DND-41 (cell line): ENCODE measurements around the gene RWDD1.
"Not testable (repeated sequence)": the region's sequence is repeated elsewhere in the genome, so short reads cannot be mapped to it uniquely, and the experiment has no call there.

Source experiments
- ATAC-seq: fragments of 200-7000 bp; cut with Tn5 transposase; 3 replicates; pipeline ENCODE4 v1.9.1; 2021; ENCODE audit warnings: low read depth; ENCODE audit not compliant: insufficient read depth
- DNase-seq: peaks from one replicate; pipeline ENCODE4 v3.0.0-alpha.2; 2020
- H2AFZ ChIP-seq: 2 replicates; pipeline ENCODE4 v1.6.0; 2012; ENCODE audit warnings: low read depth, low read length
- H3K27ac ChIP-seq: 2 replicates; pipeline ENCODE4 v1.5.1; 2012; ENCODE audit warnings: low read length, inconsistent platforms
- H3K27me3 ChIP-seq: fragments of 200-600 bp; sonication (generic); 2 replicates; pipeline ENCODE4 v1.6.0; 2012; ENCODE audit warnings: low read length, mild to moderate bottlenecking, inconsistent platforms; ENCODE audit not compliant: insufficient read depth, poor library complexity
- H3K36me3 ChIP-seq: 2 replicates; pipeline ENCODE4 v1.5.1; 2012; ENCODE audit warnings: low read length, inconsistent platforms; ENCODE audit not compliant: insufficient read depth
- H3K4me1 ChIP-seq: 2 replicates; pipeline ENCODE4 v1.5.1; 2012; ENCODE audit warnings: mild to moderate bottlenecking, low read length; ENCODE audit not compliant: insufficient read depth
- H3K4me2 ChIP-seq: 2 replicates; pipeline ENCODE4 v1.6.0; 2012; ENCODE audit warnings: mild to moderate bottlenecking, moderate library complexity, low read length, inconsistent platforms; ENCODE audit not compliant: insufficient read depth
- H3K4me3 ChIP-seq, 2 experiments: fragments of 200-600 bp in 1 of 2; shearing (Covaris generic) in 1 of 2; 2 replicates each; pipeline ENCODE4 v1.5.1; 2012 to 2016; ENCODE audit warnings: inconsistent platforms in 2 of 2, low read length in 2 of 2, mild to moderate bottlenecking in 2 of 2, low read depth in 1 of 2, moderate library complexity in 1 of 2
- H3K79me2 ChIP-seq: 2 replicates; pipeline ENCODE4 v1.6.0; 2012; ENCODE audit warnings: low read length, inconsistent platforms; ENCODE audit not compliant: insufficient read depth
- H3K9ac ChIP-seq: 2 replicates; pipeline ENCODE4 v1.6.0; 2012; ENCODE audit warnings: low read depth, mild to moderate bottlenecking, inconsistent platforms, low read length, moderate library complexity
- H3K9me3 ChIP-seq: 2 replicates; pipeline ENCODE4 v1.5.1; 2012; ENCODE audit warnings: low read length, moderate library complexity, mild to moderate bottlenecking, inconsistent platforms; ENCODE audit not compliant: insufficient read depth, severe bottlenecking
- H4K20me1 ChIP-seq: 2 replicates; pipeline ENCODE4 v1.6.0; 2012; ENCODE audit warnings: low read length; ENCODE audit not compliant: insufficient read depth
- EZH2 ChIP-seq: IDR thresholded peaks from 3 replicates; pipeline ENCODE4 v1.6.1; 2012; ENCODE audit warnings: borderline replicate concordance, low read depth, mild to moderate bottlenecking, moderate library complexity, low read length, inconsistent platforms; ENCODE audit not compliant: severe bottlenecking
- TF ChIP-seq, protein P1 (sequence below): IDR thresholded peaks from 2 replicates; pipeline ENCODE4 v1.5.1; 2012; ENCODE audit warnings: borderline replicate concordance, low read length, moderate library complexity, mild to moderate bottlenecking; ENCODE audit not compliant: poor library complexity, severe bottlenecking; ENCODE audit errors: extremely low read depth

RWDD1 gene

GRCh38 chr6:116586276-116586675 lies 15.0 kb downstream of the RWDD1 start:
- TF ChIP-seq, protein P1, sequence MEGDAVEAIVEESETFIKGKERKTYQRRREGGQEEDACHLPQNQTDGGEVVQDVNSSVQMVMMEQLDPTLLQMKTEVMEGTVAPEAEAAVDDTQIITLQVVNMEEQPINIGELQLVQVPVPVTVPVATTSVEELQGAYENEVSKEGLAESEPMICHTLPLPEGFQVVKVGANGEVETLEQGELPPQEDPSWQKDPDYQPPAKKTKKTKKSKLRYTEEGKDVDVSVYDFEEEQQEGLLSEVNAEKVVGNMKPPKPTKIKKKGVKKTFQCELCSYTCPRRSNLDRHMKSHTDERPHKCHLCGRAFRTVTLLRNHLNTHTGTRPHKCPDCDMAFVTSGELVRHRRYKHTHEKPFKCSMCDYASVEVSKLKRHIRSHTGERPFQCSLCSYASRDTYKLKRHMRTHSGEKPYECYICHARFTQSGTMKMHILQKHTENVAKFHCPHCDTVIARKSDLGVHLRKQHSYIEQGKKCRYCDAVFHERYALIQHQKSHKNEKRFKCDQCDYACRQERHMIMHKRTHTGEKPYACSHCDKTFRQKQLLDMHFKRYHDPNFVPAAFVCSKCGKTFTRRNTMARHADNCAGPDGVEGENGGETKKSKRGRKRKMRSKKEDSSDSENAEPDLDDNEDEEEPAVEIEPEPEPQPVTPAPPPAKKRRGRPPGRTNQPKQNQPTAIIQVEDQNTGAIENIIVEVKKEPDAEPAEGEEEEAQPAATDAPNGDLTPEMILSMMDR = no peak
- TF ChIP-seq EZH2 = no peak
- Histone ChIP-seq H4K20me1 (no peaks in the 10 kb centered on the region; the same call in 1 of the 2 replicates), H3K27me3 (no peaks in the 10 kb centered on the region), H3K9me3 (no peaks in the 10 kb centered on the region), H2AFZ (no peak overlapping the region), H3K4me3 (no peak overlapping the region), H3K36me3 (peaks cover 86% of the 10 kb centered on the region), H3K4me1 (no peaks in the 10 kb centered on the region), H3K9ac (no peak overlapping the region), H3K27ac (no peak overlapping the region), H3K79me2 (peaks cover 14% of the 10 kb centered on the region), H3K4me2 (no peak overlapping the region)
- no peak for ATAC-seq
- no peak for DNase-seq

DNA sequence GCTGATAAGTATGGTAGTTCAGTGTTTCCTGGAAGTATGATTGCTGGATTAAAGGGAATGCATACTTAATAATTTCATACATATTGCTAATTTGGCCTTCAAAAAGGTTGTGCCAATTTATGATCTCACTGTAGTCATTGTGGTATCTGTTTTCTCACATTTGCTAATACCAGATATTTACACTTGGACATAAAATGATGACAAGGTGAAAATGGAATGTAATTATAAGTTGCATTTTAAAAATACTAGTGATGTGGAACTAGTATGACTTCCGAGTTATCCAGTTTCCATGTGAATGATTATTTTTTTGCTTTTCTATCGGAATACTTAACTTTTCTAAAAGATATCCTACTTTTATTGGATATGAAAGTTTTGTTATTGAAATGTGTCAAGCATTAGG lies 15.4 kb downstream of the RWDD1 start:
- H3K79me2 ChIP-seq = peaks cover 10% of the 10 kb centered on the region
- no peak overlapping the region for H3K4me2 ChIP-seq
- no peak for TF ChIP-seq EZH2
- TF ChIP-seq, protein P1 = no peak
- H3K9ac ChIP-seq = no peak overlapping the region
- no peak for DNase-seq
- H3K27me3 ChIP-seq = no peaks in the 10 kb centered on the region
- H3K27ac ChIP-seq = no peak overlapping the region
- no peak overlapping the region for H2AFZ ChIP-seq
- H3K4me3 ChIP-seq = no peak overlapping the region
- no peaks in the 10 kb centered on the region for H3K9me3 ChIP-seq
- no peaks in the 10 kb centered on the region; the same call in 1 of the 2 replicates for H4K20me1 ChIP-seq
- H3K36me3 ChIP-seq = peaks cover 86% of the 10 kb centered on the region
- no peaks in the 10 kb centered on the region for H3K4me1 ChIP-seq
- ATAC-seq = no peak

DNA sequence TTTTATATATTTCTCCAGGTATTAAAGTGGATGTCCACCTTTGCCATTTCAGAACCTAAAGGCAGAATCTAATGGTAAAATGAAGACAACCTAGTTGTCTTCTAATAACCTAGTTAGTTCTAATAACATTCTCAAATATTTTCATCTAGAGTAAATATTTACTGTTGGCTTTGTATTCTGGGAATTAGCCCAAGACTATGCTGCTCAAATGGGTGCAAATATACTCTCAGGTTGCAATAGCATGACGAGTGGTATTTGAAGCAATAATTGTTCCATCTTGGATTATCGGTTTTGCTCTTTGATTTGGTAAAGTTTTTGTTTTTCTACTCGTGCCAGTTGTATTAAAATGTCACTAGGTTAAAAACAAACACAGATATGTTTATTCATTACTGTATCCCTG lies 23.9 kb downstream of the RWDD1 start:
- no peaks in the 10 kb centered on the region for H3K27me3 ChIP-seq
- H2AFZ ChIP-seq = no peak overlapping the region
- H3K9ac ChIP-seq = no peak overlapping the region
- H3K4me1 ChIP-seq = no peaks in the 10 kb centered on the region
- ATAC-seq (no peak), DNase-seq (no peak)
- no peaks in the 10 kb centered on the region for H4K20me1 ChIP-seq
- no peaks in the 10 kb centered on the region for H3K9me3 ChIP-seq
- no peak overlapping the region for H3K4me2 ChIP-seq
- peaks cover 44% of the 10 kb centered on the region for H3K36me3 ChIP-seq
- TF ChIP-seq, protein P1 = no peak
- no peak for TF ChIP-seq EZH2
- H3K79me2 ChIP-seq = no peaks in the 10 kb centered on the region
- no peak overlapping the region for H3K27ac ChIP-seq
- no peak overlapping the region for H3K4me3 ChIP-seq

GRCh38 chr6:116596815-116597214 lies 25.5 kb downstream of the RWDD1 start:
- Histone ChIP-seq H3K4me3 (no peak overlapping the region), H3K27me3 (no peaks in the 10 kb centered on the region), H2AFZ (no peak overlapping the region), H3K4me2 (no peak overlapping the region), H3K79me2 (no peaks in the 10 kb centered on the region), H3K36me3 (peaks cover 28% of the 10 kb centered on the region), H3K9ac (no peak overlapping the region), H3K9me3 (no peaks in the 10 kb centered on the region), H3K4me1 (no peaks in the 10 kb centered on the region), H3K27ac (no peak overlapping the region), H4K20me1 (no peaks in the 10 kb centered on the region)
- no peak for TF ChIP-seq EZH2
- TF ChIP-seq, protein P1 = no peak
- ATAC-seq (peak; percentile 61; the same call in 1 of the 3 replicates), DNase-seq (peak; percentile 27)

DNA sequence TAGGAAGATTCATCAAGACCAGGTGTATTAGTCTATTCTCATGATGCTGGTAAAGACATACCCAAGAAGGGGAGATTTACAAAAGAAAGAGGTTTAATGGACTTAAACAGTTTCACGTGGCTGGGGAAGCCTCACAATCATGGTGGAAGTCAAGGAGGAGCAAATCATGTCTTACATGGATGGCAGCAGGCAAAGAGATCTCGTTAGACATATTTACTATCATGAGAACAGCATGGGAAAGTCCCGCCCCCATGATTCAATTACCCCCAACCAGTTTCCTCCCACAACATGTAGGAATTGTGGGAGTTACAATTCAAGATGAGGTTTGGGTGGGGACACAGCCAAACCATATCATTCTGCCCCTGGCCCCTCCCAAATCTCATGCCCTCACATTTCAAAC lies 32.6 kb downstream of the RWDD1 start:
- not testable (repeated sequence) for H3K36me3 ChIP-seq, H3K4me3 ChIP-seq, H2AFZ ChIP-seq, ATAC-seq, H3K9me3 ChIP-seq, H3K9ac ChIP-seq, H4K20me1 ChIP-seq, H3K27me3 ChIP-seq, H3K4me2 ChIP-seq, H3K79me2 ChIP-seq, H3K27ac ChIP-seq, H3K4me1 ChIP-seq, DNase-seq
